ENCODE results near the gene TAF1C. TPM values are rescaled to one million over a fixed set of nuclear protein-coding genes. Genes with fewer than 3 reads are reported as not detected.

The TAF1C gene
- total and polyA plus RNA-seq, 3 donors from 2014 or later: 42.1 to 101 (median 101) TPM

DNA sequence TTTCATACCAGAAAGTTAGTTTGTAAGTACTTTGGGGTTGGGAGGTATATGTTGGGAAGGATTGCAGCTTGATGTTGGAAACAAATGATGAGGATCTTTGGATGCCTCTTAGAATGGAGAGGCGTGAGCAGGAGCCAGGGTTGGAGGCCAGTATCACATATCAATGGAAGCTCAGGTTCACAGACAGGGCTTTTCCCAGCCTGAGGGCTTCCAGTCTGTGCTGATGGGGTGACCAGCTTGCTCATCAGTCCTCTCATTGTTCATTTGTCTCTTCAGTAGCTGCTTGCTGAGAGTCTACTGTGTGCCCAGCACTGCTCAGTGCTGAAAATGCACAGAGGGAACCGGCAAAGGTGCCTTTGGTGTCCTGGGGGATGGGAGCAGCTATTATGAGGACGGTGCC, 35.9 kb downstream of the TAF1C start:
- no peaks in the 10 kb centered on the region for H3K9me3 ChIP-seq
- no peak overlapping the region for H3K27ac ChIP-seq
- 84 to 97% methylated on average over 3 of the region's 3 CpGs for WGBS, 2 donors
- peaks cover 5% of the 10 kb centered on the region for H3K4me1 ChIP-seq
- no peak for DNase-seq
- no peak overlapping the region for H3K4me3 ChIP-seq
- no peak for TF ChIP-seq POLR2A (IDR thresholded peaks at IDR 0.05)
- TF ChIP-seq, protein P1, sequence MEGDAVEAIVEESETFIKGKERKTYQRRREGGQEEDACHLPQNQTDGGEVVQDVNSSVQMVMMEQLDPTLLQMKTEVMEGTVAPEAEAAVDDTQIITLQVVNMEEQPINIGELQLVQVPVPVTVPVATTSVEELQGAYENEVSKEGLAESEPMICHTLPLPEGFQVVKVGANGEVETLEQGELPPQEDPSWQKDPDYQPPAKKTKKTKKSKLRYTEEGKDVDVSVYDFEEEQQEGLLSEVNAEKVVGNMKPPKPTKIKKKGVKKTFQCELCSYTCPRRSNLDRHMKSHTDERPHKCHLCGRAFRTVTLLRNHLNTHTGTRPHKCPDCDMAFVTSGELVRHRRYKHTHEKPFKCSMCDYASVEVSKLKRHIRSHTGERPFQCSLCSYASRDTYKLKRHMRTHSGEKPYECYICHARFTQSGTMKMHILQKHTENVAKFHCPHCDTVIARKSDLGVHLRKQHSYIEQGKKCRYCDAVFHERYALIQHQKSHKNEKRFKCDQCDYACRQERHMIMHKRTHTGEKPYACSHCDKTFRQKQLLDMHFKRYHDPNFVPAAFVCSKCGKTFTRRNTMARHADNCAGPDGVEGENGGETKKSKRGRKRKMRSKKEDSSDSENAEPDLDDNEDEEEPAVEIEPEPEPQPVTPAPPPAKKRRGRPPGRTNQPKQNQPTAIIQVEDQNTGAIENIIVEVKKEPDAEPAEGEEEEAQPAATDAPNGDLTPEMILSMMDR (IDR thresholded peaks at IDR 0.05): no peak
- no peaks in the 10 kb centered on the region for H3K36me3 ChIP-seq (ENCODE audit: low read depth, missing control alignments)
- H3K27me3 ChIP-seq: no peaks in the 10 kb centered on the region
- intact Hi-C loops (cut with DNase I; ENCODE audit: low total_unique reads): no loop called here

DNA sequence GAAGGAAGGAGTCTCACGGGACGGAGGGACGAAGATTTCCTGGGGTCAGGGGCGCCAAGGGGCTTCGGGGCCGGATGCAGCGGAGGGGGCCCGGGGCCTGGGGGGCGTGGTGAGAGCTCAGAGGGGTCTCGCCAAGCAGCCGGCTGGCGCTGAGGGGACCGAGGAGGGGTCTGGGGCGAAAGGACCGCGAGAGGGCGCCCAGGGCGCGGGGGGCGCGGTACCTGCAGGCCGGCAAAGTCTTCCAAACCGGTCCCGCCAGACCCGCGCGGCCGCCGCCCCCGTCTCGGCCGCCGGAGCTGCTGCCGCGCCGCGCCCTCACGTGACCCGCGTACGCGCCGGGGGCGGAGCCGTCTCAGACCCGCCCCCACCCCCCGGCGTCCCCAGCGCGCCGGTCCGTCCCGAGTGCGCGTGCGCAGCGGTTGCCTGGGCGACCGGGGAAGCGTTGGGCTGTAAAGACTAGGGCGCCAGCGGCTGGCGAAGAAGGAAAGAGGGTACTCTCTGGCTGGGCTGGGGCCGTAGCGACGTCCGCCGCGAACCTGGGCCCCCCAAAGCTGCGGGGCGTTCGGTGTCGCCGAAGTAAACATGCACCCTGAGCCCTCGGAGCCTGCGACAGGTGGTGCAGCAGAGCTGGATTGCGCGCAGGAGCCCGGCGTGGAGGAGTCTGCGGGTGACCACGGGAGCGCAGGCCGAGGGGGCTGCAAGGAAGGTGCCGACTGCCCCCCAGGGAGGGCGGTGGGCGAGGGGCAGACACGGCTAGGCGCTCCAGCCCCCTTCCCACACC, 41.8 kb downstream of the TAF1C start, which contains the start of the genes DNAAF1 and HSDL1:
Gene DNAAF1 (plus strand): TSS at position 450 of the 781 bp plus-strand sequence. CDS start 133 bp downstream, at position 583.
Gene HSDL1 (minus strand): TSS at position 319 of the 781 bp plus-strand sequence. CDS start 13,856 bp downstream, outside the sequence.
- intact Hi-C loops (cut with DNase I; ENCODE audit: low total_unique reads): no loop called here
- 0 to 1% methylated on average over 21 to 58 of the region's 89 CpGs for WGBS, 2 donors
- TF ChIP-seq, protein P1 (IDR thresholded peaks at IDR 0.05): no peak
- TF ChIP-seq POLR2A (IDR thresholded peaks at IDR 0.05): no peak

DNA sequence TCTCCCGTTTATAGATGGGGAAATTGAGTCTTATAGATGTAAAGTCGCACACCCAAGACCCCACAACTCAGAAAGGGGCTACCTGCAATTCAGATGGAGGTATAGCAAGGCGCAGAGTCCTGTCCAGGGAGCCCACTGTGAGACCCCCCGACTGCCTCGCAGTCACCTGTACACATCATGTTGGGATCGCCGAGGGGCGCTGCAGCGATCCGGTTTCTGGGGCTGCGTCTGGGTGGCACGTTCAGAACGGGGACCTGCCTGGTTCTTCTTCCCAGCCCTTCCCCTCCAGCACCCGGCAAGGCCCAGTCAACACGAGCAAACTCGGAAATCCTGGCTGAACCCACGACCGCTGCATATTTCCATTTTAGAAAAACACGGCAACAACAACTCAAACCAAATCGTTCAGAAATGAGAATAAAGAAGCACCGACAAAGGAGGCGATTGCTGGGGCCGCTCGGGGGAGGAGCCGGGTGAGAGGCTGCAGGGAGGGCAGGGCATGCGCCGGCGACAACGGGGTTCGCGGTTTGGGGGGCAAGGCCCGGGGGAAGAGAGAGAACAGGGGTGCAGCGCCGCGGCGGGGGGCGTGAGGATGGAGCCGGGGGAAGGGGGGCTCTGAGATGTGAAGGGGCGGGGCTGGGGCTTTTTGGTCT, 42.5 kb downstream of the TAF1C start:
- Histone ChIP-seq H3K4me3 (peak overlapping the region; percentile 93 to 98), H3K27ac (peak overlapping the region; percentile 82 to 90), H3K9me3 (no peaks in the 10 kb centered on the region), H3K4me1 (peaks cover 12% of the 10 kb centered on the region), H3K36me3 (ENCODE audit: low read depth, missing control alignments) (no peaks in the 10 kb centered on the region), H3K27me3 (no peaks in the 10 kb centered on the region)
- TF ChIP-seq POLR2A (IDR thresholded peaks at IDR 0.05): no peak
- 0 to 2% methylated on average over 36 to 37 of the region's 39 CpGs for WGBS, 2 donors
- peak; percentile 46 for DNase-seq
- intact Hi-C loops (cut with DNase I; ENCODE audit: low total_unique reads): no loop called here

More for the DNA sequence above, 41.8 kb downstream of the TAF1C start, which contains the start of the genes DNAAF1 and HSDL1:
- peak; percentile 93 for DNase-seq
- Histone ChIP-seq H3K36me3 (ENCODE audit: low read depth, missing control alignments) (no peaks in the 10 kb centered on the region), H3K27ac (peak within 1 kb of the TSS; percentile 82 to 90), H3K4me1 (peaks cover 9% of the 10 kb centered on the region), H3K27me3 (no peaks in the 10 kb centered on the region), H3K4me3 (peak within 1 kb of the TSS; percentile 93 to 98), H3K9me3 (no peaks in the 10 kb centered on the region)

DNA sequence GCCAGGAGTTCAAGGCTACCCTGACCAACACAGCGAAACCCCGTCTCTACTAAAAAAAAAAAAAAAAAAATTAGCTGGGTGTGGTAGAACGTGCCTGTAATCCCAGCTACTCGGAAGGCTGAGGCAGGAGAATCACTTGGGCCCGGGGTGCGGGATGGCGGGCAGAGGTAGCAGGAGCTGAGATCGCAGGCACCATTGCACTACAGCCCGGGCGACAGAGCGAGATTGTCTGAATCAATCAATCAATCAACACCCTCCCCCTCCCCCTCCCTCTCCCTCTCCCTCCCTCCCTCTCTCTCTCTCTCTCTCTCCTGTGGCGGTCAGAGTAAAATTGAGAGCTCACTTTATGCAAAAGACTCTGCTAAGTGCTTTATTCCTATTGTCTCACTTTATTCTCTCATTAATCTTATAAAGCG, 43.1 kb downstream of the TAF1C start:
- H3K27ac ChIP-seq: no peak overlapping the region
- H3K4me3 ChIP-seq: peak overlapping the region; percentile 93 to 98
- intact Hi-C loops (cut with DNase I; ENCODE audit: low total_unique reads): no loop called here
- no peaks in the 10 kb centered on the region for H3K9me3 ChIP-seq
- peaks cover 15% of the 10 kb centered on the region for H3K4me1 ChIP-seq
- 14 to 20% methylated on average over 13 of the region's 13 CpGs for WGBS, 2 donors
- H3K27me3 ChIP-seq: no peaks in the 10 kb centered on the region
- no peaks in the 10 kb centered on the region for H3K36me3 ChIP-seq (ENCODE audit: low read depth, missing control alignments)
- no peak for DNase-seq
- no peak for TF ChIP-seq POLR2A (IDR thresholded peaks at IDR 0.05)
- TF ChIP-seq, protein P1 (IDR thresholded peaks at IDR 0.05): no peak

DNA sequence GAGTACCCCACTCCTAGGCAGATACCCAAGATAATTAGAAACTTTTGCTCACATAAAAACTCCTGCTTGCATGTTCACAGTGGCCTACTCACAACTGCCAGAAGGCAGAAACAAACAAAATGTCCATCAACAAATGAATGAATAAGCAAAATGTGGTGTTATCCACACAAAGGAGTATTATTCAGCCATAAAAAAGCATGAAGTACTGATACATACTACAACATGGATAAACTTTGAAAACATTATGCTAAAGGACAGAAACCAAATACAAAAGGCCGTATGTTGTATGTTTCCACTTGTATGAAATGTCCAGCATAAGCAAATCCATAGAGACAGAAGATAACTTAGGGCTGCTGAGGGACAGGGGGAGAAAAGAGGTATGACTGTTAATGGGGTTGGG, 43.8 kb downstream of the TAF1C start:
- intact Hi-C loops (cut with DNase I; ENCODE audit: low total_unique reads): no loop called here
- no peak for TF ChIP-seq POLR2A (IDR thresholded peaks at IDR 0.05)
- TF ChIP-seq, protein P1 (IDR thresholded peaks at IDR 0.05): no peak
- 68 to 97% methylated on average over 1 of the region's 1 CpG for WGBS, 2 donors
- Histone ChIP-seq H3K4me3 (no peak overlapping the region), H3K27me3 (no peaks in the 10 kb centered on the region), H3K36me3 (ENCODE audit: low read depth, missing control alignments) (no peaks in the 10 kb centered on the region), H3K27ac (no peak overlapping the region), H3K9me3 (no peaks in the 10 kb centered on the region), H3K4me1 (peaks cover 15% of the 10 kb centered on the region)
- DNase-seq: no peak
